GM18907 (cell line): ENCODE measurements around the gene OR52L1.
"Not testable (repeated sequence)": the region's sequence is repeated elsewhere in the genome, so short reads cannot be mapped to it uniquely, and the experiment has no call there.

ENCODE experiments used
- ATAC-seq: cut with Tn5 transposase; IDR thresholded peaks from one replicate; pipeline ENCODE4 v1.9.1; 2021; ENCODE audit warnings: mild to moderate bottlenecking, moderate library complexity; ENCODE audit not compliant: unreplicated experiment

OR52L1 gene

DNA sequence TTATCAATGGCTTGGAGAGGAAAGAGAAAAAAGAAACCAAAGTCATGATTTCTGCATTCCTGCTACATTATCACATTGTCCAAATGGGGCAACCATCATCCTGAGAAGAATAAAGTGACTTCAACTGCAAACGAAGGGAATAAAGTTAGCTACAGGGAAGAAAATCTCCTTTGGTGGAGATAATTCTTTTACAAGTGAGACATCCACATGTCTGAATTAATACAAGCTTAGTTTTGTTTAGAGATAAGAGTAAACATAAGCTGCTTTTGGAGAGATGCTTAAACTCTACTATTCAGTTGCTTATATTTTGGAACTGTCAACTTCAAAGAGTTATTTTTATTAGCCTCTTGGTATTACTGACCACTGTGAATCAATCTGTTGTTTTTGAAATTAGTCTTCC lies at the start of gene OR52L1:
OR52L1 (minus strand) TSS at position 101 of the 400 bp plus-strand sequence; CDS start at position 46, 55 bp downstream.
- no peak for ATAC-seq

DNA sequence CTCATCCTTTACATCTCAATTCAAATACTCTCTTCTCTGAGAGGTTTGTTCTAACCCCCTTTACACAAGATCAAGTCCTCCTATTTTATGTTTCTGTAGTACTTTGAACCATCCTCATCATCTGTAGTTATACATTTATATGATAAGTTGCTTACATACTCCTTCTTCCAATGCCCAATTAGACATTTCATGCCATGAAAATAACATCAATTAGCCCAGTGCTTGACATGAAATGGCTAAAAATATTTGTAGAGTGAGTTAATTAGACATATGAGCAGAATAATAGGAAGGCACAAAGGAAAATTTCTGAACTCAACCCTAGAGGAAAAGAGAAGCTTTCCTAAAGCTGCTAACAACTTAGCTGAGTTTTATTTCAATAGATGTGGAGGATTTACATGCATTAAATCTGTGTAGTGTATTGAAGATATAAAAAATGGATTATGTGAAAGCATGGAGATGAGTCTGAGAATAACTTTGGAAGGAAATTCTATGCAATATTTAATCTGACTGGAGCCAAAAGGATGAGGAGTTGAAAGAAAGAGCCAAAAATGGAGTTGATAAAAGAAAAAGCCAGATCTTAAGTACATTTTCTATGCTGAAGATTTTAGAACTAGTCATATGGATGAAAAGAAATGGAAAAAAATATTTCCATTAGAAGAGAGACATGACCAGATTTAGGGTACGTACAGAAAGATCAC lies 44.1 kb upstream of the OR52L1 start, which contains the start of gene OR56A1:
OR56A1 (minus strand) TSS at position 51 of the 698 bp plus-strand sequence. CDS start 3,066 bp downstream, outside the sequence.
- ATAC-seq, result no peak

DNA sequence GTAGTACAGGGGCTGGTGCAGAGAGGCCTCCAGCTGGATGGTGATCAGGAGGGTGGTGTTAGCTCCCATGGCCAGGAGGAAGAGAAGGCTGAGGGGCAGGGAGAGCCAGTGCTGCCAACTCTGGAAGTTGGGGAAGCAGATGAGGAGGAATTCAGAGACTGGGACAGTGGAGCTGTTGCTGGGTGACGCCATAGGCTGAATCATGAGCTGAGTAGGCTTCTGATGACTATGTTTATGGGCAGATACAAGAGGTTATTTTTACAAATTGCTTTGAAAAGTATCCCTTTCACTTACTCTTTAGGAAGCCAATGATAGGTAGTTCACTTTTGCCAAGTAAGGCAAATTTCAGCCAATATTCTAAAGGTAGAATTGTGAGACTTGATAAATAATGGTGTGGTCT lies 40.7 kb upstream of the OR52L1 start:
- ATAC-seq, result no peak

DNA sequence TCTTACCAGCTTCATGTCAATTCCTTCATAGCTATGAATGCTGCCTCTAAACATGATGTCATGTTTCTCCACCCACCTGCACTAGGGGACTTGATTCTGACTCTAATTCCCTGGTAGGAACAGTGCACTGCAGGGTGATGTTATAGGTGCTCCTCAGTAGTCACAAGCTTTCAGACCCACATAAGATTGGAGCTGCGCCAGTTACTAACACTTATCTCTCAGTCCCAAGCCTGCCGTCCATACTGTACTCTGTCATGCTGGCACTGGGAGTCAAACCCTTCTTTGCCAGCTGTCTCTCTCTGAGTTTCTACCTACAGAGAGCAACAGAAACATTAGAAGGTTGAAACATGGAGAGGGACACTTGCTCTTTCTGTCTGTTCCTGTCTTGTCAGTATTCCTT lies 38.3 kb upstream of the OR52L1 start:
- no peak for ATAC-seq

DNA sequence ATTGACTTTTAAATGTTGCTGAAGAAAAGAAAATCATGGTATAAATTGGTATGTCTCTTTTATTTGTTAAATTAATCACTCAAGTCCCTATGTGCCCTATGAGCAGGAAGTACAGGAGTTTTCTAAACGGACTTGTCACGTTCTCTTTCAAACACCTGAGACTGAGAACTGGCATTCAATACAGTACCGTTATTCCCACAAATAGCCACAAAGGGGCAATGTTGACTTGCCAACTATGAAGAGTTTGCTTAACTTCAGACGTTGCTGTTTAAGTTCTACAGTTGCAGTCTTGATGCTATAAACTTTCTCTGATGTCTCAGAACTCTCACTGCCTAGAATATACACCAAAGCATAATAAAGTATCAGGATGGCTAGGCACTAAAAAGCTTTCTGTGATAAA lies 36.2 kb upstream of the OR52L1 start:
- peak; percentile 67 for ATAC-seq

DNA sequence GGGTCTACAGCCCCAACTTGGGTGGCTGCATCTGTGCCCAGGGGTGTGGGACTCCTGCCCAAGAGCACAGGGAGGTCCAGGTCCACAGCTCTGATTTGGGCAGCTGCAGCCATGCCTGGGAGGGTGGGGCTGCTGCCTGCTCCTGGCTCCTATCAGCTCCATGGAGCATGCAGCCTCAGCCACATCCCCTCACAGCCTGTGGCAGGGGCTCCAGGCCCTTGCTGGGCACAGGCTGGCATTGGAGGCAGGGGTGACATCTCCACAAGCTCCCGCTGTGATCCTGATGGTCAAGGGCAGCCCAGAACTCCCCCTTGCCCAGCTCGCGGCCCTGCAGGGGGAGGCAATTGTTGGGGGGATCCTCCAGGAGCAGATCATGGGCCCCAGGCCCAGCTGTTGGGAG lies 26.3 kb upstream of the OR52L1 start:
- ATAC-seq, result no peak

DNA sequence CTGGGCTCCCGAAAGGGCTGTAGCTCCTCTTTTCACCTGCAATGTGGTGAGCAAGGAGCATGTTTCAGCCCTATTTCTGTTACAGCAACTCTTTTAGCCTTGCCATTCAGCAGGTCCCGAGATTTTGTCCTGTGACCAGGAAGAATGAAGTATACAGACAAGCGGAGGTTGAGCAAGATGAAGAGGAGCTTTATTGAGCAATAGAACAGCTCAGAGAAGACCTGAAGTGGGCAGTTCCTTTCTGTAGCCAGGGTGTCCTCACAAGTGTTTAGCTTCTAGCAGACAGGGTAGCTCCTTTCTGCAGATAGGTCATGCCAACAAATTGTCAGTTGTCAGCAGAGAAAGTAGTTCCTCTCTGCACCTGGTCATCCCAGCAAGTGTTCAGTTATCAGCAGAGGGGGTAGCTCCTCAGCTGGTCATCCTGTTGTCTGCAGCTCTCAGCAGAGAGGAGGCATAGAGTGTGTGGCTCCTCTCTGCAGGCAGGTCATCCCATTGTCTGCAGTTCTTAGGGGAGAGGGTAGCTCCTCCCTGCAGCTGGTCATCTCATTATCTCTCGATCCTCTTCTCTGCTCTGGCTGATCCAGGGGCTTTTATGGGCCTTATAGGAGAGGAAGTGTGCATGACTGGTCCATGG lies 25.4 kb upstream of the OR52L1 start:
- ATAC-seq, result no peak

DNA sequence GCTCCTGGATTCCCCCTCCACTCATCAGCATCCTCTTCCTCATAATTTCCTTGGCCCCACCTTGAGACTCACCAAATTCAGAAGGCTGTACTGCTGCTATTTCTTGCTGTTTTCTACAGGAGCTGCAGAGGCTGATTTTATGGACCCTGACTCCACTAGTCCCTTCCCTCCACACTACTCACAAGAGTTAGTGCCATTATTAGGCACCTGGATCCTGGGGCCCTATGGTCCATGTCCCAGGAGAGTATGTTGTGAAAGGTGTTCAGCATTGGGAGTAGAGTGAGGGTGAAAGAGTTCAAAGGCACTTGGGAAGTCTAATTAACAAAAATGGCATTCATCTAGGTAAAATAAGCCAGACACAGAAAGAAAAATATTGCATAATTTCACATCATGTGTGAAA lies 20.1 kb upstream of the OR52L1 start, which contains the start of gene OR56A4:
OR56A4 (minus strand) TSS at position 101 of the 400 bp plus-strand sequence. CDS start 3,954 bp downstream, outside the sequence.
- ATAC-seq, result no peak

DNA sequence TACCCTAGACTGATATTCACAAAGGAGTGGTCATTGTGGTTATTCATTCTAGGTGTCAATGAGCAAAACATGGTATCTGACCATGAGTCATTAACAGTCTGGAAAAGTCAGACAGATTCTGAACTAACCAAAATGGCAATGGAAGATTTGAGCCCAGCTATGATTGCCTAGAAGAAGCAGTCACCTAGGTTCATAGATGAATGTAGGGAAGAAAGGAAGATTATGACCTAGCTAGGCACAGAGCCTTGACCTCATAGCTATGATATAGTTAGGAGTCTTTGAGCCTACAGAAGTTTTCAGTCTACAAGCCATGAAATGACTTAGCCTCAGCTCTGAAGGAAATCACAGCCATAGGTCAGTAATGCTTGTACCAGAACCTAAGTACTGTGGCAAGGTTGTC lies 19.6 kb upstream of the OR52L1 start:
- no peak for ATAC-seq

DNA sequence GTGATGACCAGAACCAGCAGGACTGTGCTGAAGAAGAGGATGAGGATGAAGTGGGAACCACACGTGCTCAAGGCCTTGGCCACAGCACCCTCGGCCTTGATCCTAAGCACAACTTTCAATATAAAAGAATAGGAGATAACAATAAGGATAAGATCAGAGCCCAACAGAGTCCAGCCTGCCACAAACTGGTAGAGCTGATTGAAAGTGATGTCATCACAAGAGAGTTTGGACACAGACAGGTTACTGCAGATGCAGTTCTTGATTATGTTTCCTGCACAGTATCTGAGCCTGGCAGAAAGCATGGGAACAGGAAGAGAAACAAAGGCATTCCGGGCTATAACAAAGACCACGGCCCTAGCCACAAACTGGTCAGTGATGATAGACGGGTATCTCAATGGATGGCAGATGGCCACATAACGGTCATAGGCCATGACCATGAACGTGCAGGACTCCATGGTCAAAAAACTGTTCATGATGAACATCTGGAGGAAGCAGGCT lies 15.5 kb upstream of the OR52L1 start:
- no peak for ATAC-seq

DNA sequence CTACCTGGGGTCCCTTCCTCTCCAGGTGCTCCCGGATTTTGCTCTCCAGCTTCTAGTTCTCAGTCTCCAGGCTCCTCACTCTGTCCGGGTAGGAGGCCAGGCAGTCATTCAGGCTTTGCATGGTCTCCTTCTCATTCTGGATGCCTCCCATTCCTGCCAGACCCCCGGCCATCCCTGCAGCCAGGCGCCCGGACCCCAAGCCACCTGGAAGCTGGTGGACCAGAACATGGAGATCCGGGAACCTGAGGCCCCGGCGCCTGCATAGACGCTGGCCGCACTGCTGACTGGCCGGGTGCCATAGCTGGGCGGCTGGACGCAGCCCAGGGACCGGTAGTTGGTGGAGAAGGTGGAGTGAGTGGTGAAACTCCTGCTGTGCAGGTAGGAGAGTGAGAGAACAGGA lies 8.0 kb upstream of the OR52L1 start:
- ATAC-seq, result no peak

DNA sequence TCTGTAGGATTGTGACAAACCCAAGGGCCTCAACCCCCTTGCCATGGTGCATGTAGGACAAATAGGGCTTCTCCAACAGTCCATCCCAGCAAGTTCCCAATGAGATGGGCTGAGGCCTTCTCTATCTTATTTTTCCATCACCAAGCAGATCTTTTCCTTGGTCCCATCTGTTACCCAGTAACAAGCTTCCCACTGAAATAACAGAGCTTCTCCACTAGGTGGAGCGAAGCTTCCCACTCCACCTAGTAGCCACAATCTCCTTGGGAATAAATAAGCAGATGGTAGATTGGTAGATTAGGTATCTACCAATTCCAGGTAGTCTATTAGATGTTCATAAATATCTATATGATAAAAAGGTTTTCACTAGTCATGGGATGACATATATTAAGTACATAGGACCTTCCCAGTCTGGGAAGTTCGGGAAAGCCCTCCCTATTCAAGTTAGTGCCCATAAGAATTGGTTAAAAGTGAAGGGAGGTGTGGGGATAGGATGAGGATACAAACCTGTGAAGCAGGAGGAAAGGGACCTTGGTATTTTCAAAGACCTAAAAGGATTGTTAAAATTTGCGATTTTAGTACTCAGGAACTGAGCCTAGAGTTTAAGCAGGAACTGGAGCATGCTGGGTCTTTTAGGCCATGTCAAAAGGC lies 5.9 kb upstream of the OR52L1 start:
- no peak for ATAC-seq

DNA sequence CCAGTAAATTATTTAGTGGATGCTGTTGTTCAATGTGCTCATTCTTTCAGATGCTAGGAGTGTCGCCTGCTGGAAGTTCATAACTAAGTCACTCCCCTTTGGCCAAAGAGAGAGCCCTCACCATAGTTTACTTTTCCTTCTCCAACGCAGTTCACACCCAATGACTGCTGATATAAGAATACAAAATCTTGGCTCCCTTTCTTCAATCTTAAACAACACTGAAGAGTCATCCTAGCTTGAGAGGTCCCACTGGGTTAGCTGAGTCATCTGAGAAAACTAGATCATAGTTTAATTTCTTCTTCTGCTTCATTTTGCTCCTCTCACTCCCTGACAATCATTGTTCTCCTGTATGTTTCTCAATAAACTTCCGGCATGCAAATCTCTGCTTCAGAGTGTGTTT lies 5.4 kb upstream of the OR52L1 start:
- no peak for ATAC-seq

DNA sequence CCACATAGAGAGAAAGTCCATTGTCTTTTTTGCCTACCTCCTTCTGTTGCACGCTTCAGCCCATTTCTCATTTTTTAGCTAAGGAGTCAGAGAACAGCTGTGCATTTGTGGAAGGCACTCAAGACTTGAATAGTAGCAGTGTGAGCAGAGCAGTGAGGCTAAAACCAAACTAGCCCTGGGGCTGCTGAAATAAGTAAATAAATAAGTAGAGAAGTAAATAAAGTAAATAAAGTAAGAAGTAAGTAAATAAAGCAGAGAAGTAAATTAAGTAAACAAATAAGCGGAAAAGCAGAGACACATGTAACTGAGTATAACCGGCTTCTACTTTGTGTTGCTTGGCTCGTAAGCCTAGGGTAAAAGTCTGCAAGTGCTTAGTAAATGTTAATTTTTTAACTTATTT lies 2.4 kb upstream of the OR52L1 start:
- ATAC-seq, result no peak

DNA sequence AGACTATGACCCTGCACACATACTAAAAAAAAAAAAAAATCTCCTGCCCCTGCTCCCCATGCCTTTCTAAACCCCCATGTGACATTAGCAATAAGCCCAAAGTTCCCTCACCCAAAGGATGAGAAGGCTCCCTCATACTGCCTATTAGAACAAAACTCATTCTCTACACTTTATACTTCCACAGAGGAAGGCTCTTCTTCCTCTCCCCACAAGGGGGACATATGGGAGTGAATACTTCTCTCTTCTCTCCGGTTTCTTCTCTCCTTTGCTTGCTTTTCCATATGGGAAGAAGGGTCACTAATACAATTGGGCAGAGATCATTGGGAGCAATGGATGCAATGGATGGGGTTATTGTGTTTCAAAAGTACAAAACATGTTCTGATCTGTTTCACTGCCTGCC lies 3.3 kb downstream of the OR52L1 start:
- no peak for ATAC-seq

DNA sequence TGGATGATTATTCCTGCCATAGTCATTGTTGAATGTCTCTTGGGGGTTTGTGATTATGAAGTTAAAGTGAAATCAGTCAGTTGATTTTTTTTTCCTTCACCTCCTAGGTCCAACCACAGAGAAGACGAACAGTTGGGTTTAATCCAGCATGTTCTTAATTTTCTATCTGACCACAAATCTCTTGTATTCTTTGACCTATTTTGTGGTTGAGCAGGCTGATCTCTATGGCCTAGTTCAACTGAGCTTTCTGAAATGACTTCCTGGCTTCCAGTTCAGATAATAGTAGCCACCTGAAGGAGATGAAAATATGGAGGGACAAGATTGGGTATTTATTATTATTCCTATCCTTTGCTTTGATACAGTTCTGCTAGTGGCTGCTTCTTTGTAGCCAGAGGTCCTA lies 13.3 kb downstream of the OR52L1 start:
- no peak for ATAC-seq

DNA sequence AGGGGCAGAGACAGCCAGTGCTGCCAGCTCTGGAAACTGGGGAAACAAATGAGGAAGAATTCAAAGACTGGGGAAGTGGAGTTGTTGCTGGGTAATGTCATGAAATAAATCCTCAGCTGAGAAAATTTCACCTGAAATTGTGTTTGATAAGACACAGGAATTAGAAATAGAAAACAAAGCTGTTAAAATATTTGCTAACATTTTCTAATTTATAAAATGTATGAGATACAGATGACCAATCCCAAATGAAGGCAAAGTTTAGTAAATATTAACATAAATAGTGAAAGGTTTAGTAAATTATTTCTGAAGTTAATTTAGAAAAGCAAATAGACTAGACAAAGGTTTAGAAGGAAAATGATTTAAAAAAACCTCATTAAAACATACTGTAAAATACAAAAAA lies 18.4 kb downstream of the OR52L1 start, which contains the start of gene OR56A5:
OR56A5 (minus strand) TSS at position 101 of the 400 bp plus-strand sequence; CDS start at position 101, 0 bp downstream.
- no peak for ATAC-seq

DNA sequence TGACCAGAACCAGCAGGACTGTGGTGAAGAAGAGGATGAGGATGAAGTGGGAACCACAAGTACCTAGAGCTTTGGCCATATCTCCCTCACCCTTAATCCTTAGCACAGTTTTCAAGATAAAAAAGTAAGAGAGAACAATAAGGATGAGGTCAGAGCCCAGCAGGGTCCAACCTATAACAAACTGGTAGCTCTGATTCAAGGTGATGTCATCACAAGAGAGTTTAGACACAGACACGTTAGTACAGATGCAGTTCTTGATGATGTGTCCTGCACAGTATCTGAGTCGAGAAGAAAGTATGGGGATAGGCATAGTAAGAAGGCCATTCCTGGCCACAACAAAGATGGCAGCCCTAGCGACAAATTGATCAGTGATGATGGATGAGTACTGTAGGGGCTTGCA lies 19.1 kb downstream of the OR52L1 start:
- no peak for ATAC-seq

DNA sequence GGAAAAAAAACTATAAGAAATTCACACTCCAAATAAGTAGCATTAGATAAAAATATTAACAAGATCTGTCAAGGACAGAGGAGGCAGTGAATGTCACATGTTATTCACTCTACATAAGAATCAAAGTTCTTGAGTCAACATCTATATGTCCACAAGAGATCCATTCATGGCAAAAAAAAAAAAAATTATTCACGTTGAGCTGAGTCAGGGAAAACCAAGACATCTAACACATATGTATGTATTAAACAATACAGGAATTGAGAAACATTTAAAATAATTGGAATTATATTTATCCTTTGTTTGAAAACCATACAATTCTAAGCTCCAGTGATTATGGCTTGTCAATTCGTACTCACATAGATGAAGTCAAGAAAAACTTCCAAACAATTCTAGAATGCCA lies 19.8 kb downstream of the OR52L1 start:
- ATAC-seq, result no peak

DNA sequence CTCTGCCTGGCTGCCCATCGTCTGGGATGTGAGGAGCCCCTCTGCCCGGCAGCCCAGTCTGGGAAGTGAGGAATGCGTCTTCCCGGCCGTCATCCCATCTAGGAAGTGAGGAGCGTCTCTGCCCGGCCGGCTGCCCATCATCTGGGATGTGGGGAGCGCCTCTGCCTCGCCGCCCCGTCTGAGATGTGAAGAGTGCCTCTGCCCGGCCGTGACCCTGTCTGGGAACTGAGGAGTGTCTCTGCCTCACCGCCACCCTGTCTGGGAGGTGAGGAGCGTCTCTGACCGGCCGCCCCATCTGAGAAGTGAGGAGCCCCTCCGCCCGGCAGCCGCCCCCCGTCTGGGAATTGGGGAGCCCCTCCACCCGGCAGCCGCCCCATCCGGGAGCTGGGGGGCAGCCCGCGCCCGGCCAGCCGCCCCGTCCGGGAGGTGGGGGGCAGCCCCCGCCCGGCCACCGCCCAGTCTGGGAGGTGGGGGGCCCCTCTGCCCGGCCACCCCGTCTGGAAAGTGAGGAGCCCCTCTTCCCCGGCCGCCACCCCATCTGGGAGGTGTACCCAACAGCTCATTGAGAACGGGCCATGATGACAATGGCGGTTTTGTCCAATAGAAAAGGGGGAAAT lies 26.0 kb downstream of the OR52L1 start:
- ATAC-seq, result not testable (repeated sequence)

DNA sequence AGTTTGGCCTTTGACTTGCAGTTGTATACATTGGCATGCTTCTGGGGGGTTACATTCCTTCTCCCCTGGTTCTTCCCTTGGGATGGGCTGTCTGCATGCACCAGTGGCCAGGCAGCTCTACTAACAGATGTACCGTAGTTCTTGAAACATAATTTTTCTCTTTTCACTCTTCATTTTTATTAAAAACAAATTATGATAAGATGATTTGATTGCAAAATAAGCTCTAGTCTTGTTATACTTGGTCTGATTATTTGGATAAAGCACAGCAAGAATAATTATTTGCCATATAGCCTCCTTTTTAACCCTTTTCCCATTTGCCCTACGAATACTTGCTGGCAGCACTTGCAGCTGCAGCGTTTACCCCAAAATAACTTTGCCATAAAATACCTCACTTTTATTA lies 31.2 kb downstream of the OR52L1 start:
- ATAC-seq, result no peak
